ENCODE results near the gene NCAPD3.

- TF ChIP-seq EZH2 (IDR thresholded peaks at IDR 0.05; ENCODE audit: insufficient read depth, poor library complexity, severe bottlenecking), result no peak
- TF ChIP-seq EZH2phosphoT487 (IDR thresholded peaks at IDR 0.05; ENCODE audit: insufficient read depth, low read depth), result no peak
Measured at GRCh38 chr11:134200688-134201087, 23.1 kb downstream of the NCAPD3 start.

Data from GM23248 (cell line).